ENCODE data around the gene SYNPR.

The SYNPR gene

DNA sequence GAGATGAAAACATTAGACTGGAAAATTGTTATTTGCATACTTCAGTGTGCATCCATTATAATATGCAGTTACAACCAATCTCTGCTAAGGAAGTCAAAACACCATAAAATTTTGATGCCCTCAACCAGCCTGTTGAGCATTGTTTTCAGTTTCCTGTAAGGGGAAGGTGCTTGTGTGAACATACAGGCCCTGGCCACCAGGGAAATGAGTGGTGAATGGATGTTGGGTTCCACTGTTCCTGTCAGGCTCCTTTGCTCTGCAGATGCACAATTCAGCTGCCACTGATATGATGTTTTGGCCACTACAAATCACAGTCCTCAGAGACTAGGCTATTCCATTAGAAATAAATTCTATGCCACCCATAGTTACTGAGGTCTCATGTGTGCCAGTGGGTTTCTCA lies 184.6 kb downstream of the SYNPR start:
- DNase-seq (ENCODE audit: low read depth in 1 of 2, low spot score in 1 of 2): no peak

GRCh38 chr3:63467392-63467791 lies 189.3 kb downstream of the SYNPR start:
- DNase-seq (ENCODE audit: low read depth in 1 of 2, low spot score in 1 of 2): no peak

- no peak for DNase-seq (ENCODE audit: low read depth in 1 of 2, low spot score in 1 of 2)
These were observed 192.6 kb downstream of the SYNPR start for GRCh38 chr3:63470745-63471144.

GRCh38 chr3:63471781-63472180 lies 193.7 kb downstream of the SYNPR start:
- no peak for DNase-seq (ENCODE audit: low read depth in 1 of 2, low spot score in 1 of 2)

DNA sequence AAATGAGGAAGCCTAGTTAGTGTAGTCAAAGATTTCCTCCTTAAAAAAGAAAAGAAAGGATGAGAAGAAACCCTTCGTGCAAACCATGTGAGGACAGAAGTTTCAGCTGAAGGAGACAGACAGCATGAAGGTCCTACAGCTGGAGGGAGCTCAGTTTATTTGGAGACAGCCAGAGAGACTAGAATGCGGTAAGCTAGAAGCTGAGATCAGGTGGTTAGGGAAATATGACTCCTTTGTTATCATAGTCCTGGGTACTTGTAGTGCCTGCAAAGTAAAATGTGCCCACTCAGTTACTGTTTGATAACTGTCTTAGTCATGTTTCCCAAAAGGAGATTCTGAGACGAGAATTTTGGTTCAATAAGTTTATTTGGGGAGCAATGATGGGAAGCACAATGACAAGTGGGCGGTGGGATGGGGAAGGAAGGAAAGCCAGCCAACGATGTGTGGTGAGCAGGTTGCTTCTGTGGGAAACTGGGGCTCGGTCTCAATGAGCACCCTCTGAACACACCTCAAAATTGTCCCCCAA lies 195.6 kb downstream of the SYNPR start:
- no peak for DNase-seq (ENCODE audit: low read depth in 1 of 2, low spot score in 1 of 2)

DNA sequence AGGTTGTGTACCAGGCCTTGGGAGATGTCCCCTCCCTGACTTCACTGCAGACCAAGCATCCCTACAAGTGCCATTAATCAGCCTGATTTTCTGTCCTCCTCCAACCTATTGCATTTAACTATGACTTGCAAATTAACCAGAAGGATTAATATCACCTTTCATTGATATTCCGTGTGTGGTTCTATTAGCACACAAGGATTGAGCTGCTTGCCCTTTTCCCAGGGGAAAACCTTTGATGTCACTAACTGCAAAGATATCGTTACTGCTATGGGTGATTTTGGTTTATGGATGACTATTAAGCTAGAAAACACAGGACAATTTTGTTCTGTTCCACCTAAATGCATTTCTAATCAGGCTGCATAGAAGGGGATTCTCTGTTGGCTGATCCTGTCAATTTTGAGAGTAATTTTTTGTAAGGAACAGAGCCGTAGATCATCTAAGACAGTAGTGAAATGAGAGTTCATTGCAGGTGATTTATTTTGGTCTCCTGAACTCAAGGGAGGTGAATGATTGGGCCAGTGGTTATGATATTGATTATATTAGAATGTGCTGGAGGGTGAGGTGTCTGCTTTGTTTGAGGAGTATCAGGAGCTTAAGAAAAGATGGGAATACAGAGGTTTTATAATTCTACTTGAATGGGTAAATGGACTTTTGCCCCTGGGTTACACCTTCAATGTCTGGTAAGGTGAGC lies 196.9 kb downstream of the SYNPR start:
- no peak for DNase-seq (ENCODE audit: low read depth in 1 of 2, low spot score in 1 of 2)

- no peak for DNase-seq (ENCODE audit: low read depth in 1 of 2, low spot score in 1 of 2)
These were observed 199.5 kb downstream of the SYNPR start for GRCh38 chr3:63477494-63478129.

DNA sequence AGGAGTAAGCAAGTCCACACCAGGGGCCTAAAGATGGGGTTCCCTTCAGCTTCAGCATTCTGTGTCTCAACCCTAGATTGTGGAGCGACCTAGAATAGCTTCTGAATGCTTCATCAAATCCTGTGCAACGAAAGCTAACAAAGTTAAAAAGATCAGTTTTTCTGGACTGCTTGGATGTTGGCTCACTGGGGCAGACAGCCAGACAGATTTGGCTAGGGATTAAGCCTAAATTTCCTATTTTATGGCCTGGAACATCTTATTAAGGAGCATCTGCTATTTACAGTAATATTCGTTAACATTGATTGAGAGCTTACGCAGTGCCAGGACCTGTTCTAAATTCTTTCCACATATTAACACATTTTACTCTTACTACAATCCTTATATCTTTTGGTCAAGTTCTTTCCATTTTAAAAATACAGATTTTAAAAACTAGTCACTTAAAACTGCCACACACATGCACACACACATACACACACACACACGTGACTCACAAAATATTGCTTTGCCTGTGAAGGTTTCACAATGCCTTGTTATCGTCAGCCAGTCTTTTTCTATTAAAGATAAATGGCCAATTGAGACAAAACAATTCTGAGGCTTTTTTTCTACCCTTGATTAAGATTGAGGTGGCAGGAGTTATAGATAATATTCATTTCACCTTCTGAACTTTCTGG lies 201.0 kb downstream of the SYNPR start:
- DNase-seq (ENCODE audit: low read depth in 1 of 2, low spot score in 1 of 2): no peak

DNA sequence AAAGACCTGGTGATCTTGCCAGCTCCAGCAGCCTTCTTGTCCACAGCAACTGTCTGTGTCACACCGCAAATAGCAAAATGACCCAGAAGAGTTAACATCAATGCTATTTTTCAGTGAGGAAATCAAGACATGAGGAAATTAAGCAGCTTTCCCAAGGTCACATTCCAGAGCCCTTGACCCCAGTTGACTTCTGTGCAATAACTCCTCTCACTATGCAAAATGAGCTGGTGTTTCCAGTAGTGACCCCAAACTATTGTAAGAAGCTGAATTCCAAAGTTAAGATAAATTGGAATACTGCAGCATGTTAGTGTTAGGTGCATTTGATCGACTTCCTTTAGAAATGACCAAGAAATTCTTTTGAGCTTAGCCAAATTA lies 201.5 kb downstream of the SYNPR start:
- DNase-seq (ENCODE audit: low read depth in 1 of 2, low spot score in 1 of 2): no peak

DNA sequence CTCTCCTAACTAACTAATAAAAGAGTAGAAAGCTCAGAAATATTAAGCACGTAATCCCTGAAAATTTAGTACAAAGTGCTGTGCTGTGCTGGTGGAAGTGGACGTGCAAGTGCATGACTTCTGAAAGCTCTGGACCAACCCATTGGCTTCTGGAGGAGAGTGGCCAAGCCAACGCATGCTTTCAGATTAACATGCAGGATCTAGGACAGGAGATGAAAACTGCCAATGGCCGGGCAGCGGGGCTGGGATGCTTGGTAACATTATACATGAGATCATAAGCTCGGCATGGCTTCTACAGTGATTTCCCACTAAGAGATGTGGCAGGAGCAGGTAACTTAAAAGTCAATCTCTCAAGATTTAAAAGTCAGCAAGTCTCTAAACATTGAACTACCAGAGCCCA lies 203.5 kb downstream of the SYNPR start:
- DNase-seq (ENCODE audit: low read depth in 1 of 2, low spot score in 1 of 2): no peak

DNA sequence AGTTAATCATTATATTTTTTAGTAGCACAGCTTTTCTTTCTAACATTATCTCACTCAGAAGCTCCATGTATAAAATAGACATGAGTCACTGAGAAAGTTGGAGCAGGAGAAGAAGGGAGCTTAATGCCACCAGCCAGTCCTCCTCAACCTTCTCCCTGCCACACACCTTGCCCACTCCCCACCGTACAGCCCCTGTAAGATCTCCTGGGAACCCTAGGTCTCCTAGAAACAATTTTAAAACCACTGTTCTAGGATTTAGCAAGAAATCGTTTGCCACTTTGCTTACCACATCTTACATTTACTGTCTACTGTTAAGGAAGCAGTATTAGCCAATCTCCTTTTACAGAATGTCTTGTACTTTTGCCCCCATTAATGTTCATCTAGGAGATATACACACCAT lies 204.2 kb downstream of the SYNPR start:
- DNase-seq (ENCODE audit: low read depth in 1 of 2, low spot score in 1 of 2): no peak

DNA sequence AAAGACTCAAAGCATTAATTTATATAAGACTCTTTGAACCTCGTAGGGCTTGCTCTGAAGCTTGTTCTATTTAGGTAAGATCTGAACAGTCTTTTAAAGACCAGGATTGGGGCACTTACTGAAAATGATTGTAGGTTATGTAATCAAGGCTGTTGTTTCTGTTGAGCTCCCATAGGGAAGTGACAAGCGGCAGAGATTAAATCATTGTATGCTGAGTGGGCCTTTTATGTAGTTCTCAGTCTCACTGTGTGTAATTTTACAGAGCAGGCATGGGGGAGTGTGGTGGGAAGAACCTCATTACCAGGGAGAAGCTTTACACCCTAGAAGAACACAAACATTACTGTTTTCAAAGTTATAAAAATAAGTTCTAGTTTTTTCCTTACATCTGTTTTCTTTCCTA lies 214.4 kb downstream of the SYNPR start:
- DNase-seq (ENCODE audit: low read depth in 1 of 2, low spot score in 1 of 2): no peak

DNA sequence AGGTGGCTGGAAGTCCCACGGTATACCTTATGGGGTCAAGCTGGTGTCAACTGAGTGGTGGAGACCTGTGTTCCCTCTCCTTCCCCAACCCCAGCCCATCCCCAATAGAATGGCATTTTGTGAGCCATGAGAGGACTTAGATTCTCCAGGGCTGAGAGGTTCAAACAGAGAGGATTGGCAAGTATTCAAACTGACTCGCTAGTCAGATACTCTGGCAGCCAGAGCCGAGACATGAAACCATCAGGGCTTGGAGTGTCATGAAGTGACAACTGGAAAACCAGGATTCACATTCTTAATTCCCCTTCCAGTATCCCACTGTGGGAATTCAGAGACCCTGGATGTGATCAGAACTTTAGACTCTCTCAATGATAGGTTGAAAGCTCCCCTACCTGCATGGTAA lies 215.0 kb downstream of the SYNPR start:
- DNase-seq (ENCODE audit: low read depth in 1 of 2, low spot score in 1 of 2): no peak

- no peak for DNase-seq (ENCODE audit: low read depth in 1 of 2, low spot score in 1 of 2)
These were observed 216.5 kb downstream of the SYNPR start for GRCh38 chr3:63494646-63495045.

- no peak for DNase-seq (ENCODE audit: low read depth in 1 of 2, low spot score in 1 of 2)
These were observed 219.5 kb downstream of the SYNPR start for GRCh38 chr3:63497641-63498040.

DNA sequence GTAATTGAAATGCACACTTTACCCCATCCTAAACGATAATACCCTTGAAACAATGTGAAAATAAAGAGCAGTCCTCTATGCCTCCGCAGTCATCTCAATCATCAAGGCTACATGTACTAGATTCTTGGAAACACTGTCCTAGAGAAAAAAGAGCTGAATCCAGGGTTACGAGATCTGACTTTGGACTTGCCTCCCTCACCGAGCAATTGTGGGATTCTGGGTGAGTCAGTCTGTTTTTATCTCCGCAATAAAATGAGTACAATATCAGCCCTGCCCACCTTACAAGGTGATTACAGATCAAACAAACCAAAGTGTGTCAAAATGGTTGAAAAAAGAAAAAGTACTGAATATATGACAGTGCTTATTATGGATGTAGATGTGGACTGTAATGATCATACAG lies 222.1 kb downstream of the SYNPR start:
- DNase-seq (ENCODE audit: low read depth in 1 of 2, low spot score in 1 of 2): no peak

DNA sequence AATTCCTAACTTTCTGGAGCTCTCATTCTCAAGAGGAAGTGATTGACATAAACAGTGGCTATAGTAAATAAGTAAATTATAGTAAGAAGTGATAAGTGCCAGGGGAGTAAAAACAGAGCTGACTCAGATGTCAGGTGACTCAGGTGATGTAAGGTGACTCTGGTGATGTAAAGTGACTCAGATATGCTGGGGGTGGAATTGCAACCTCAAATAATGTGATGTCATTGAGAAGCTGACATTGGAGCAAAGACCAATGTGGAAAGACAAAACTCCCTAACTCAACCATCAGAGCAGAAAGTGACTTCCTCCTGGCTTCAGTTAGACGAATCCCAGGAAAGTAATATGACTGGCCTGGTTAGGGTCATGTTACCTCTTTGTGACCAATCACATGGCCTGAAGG lies 230.2 kb downstream of the SYNPR start:
- no peak for DNase-seq (ENCODE audit: low read depth in 1 of 2, low spot score in 1 of 2)

- DNase-seq (ENCODE audit: low read depth in 1 of 2, low spot score in 1 of 2): no peak
These were observed 230.7 kb downstream of the SYNPR start for GRCh38 chr3:63508771-63509170.

DNA sequence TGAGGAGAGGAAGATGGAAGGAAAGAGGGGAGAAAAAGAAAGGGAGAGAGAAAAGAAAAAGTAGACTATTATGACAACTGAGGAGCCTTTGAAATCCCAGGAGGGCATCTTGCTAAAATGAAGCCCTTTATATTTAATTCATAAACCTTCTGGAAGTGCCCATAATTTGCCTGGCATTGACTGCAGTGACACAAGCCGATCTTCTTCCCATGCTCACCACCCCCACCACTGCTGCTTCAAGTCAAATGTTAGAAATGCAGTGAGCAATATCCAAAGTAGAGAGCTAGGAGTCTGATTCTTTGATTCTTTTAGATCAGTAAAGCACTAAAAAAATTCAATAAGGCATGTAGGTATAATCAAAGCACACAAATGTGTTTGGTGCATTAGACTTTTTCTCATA lies 235.7 kb downstream of the SYNPR start:
- DNase-seq (ENCODE audit: low read depth in 1 of 2, low spot score in 1 of 2): no peak

GRCh38 chr3:63514678-63515077 lies 236.6 kb downstream of the SYNPR start:
- no peak for DNase-seq (ENCODE audit: low read depth in 1 of 2, low spot score in 1 of 2)

DNA sequence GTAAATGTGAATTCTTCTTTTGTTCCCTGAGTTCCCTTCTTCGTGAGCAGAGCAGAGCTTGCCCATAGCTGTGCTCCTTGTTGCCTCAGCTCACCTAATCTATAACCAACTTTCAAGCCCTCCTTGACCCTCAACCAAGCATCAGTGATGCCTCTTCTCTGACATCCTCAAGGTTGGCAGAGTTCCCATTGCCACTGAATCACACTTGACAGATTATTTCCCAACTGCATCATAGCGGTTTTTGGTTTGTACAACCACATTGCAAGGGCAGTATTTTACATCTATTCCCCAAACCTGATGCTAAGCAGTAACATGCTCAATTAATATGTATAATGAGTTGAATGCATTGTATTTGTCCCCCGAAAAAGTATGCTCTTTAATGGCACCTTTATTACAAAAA lies 241.3 kb downstream of the SYNPR start:
- no peak for DNase-seq (ENCODE audit: low read depth in 1 of 2, low spot score in 1 of 2)

DNA sequence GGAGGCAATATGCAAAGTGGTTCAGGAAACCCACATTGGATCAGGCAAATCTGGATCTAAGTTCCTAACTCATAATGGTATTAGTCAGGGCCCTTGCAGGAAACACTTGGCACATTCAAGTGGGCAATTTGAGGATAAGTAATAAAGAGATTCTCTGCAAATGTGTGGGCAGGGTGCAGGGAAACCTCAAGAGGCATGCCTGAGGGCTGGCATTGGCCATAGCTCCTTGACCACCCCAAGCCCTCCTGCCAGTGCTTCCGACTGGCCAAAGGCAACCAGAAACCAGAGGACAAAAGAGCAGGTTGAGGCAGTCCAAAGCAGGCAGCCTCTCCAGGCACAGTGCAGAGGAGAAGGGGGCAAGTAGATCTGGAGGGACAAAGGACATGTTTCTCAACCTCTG lies 243.5 kb downstream of the SYNPR start:
- DNase-seq (ENCODE audit: low read depth in 1 of 2, low spot score in 1 of 2): no peak
